ENCODE data around the gene SH2D1A.
"Not testable (repeated sequence)": the region's sequence is repeated elsewhere in the genome, so short reads cannot be mapped to it uniquely, and the experiment has no call there.

SH2D1A gene

GRCh38 chrX:124358800-124359383 lies 12.5 kb downstream of the SH2D1A start:
- peak; percentile 36 for DNase-seq

- DNase-seq, result no peak
These were observed 15.7 kb downstream of the SH2D1A start for GRCh38 chrX:124362072-124362471.

- DNase-seq, result no peak
These were observed 16.4 kb downstream of the SH2D1A start for GRCh38 chrX:124362761-124363160.

- no peak for DNase-seq
These were observed 23.4 kb downstream of the SH2D1A start for GRCh38 chrX:124369722-124370121.

- no peak for DNase-seq
These were observed 27.0 kb downstream of the SH2D1A start for GRCh38 chrX:124373348-124373747.

- DNase-seq, result no peak
These were observed 32.3 kb downstream of the SH2D1A start for GRCh38 chrX:124378643-124379042.

GRCh38 chrX:124383354-124383753 lies 37.0 kb downstream of the SH2D1A start:
- no peak for DNase-seq

GRCh38 chrX:124386401-124386800 lies 40.0 kb downstream of the SH2D1A start:
- DNase-seq, result no peak

- peak; percentile 65 for DNase-seq
These were observed 42.2 kb downstream of the SH2D1A start for GRCh38 chrX:124388562-124388961.

- no peak for DNase-seq
These were observed 46.4 kb downstream of the SH2D1A start for GRCh38 chrX:124392794-124393193.

GRCh38 chrX:124393238-124393637 lies 46.9 kb downstream of the SH2D1A start:
- no peak for DNase-seq

GRCh38 chrX:124393659-124394058 lies 47.3 kb downstream of the SH2D1A start:
- DNase-seq, result no peak

GRCh38 chrX:124395145-124395880 lies 49.0 kb downstream of the SH2D1A start:
- peak; percentile 20 for DNase-seq

- no peak for DNase-seq
These were observed 55.3 kb downstream of the SH2D1A start for GRCh38 chrX:124401696-124402095.

- DNase-seq, result no peak
These were observed 59.5 kb downstream of the SH2D1A start for GRCh38 chrX:124405868-124406267.

- DNase-seq, result peak; percentile 58
These were observed 60.1 kb downstream of the SH2D1A start for GRCh38 chrX:124406294-124407014.

- DNase-seq, result no peak
These were observed 60.9 kb downstream of the SH2D1A start for GRCh38 chrX:124407226-124407625.

- DNase-seq, result not testable (repeated sequence)
These were observed 62.0 kb downstream of the SH2D1A start for GRCh38 chrX:124408380-124408779.

GRCh38 chrX:124413244-124413643 lies 66.9 kb downstream of the SH2D1A start:
- DNase-seq, result no peak

- no peak for DNase-seq
These were observed 67.9 kb downstream of the SH2D1A start for GRCh38 chrX:124414281-124414680.

GRCh38 chrX:124415115-124415800 lies 68.9 kb downstream of the SH2D1A start:
- no peak for DNase-seq

- no peak for DNase-seq
These were observed 75.7 kb downstream of the SH2D1A start for GRCh38 chrX:124421898-124422655.

Data from CD4-positive, alpha-beta T cell treated with Interleukin-12 subunit alpha and Interleukin-12 subunit beta, for 1 hour (primary cell).